AG20443 (cell line): Measurements from ENCODE around the gene CHN2.

ENCODE experiments used
- DNase-seq: peaks from one replicate; pipeline ENCODE4 v3.0.0; 2012; ENCODE audit warnings: low spot score, mixed read lengths

CHN2 gene

GRCh38 chr7:29228289-29229011 lies 33.9 kb downstream of the CHN2 start:
- no peak for DNase-seq

GRCh38 chr7:29229066-29229465 lies 34.5 kb downstream of the CHN2 start:
- no peak for DNase-seq

- DNase-seq: no peak
Measured at GRCh38 chr7:29229946-29230345, 35.4 kb downstream of the CHN2 start.

- DNase-seq: no peak
Measured at GRCh38 chr7:29230871-29231345, 36.3 kb downstream of the CHN2 start.

GRCh38 chr7:29231671-29232232 lies 37.2 kb downstream of the CHN2 start:
- no peak for DNase-seq

- DNase-seq: no peak
Measured at GRCh38 chr7:29234438-29234837, 39.9 kb downstream of the CHN2 start.

GRCh38 chr7:29236071-29236580 lies 41.6 kb downstream of the CHN2 start:
- DNase-seq: no peak

- DNase-seq: no peak
Measured at GRCh38 chr7:29236649-29237048, 42.1 kb downstream of the CHN2 start.

GRCh38 chr7:29237489-29237888 lies 42.9 kb downstream of the CHN2 start:
- no peak for DNase-seq

GRCh38 chr7:29239638-29240037 lies 45.1 kb downstream of the CHN2 start:
- no peak for DNase-seq

GRCh38 chr7:29242265-29242664 lies 47.7 kb downstream of the CHN2 start:
- DNase-seq: no peak

GRCh38 chr7:29243910-29244655 lies 49.5 kb downstream of the CHN2 start:
- DNase-seq: no peak

- DNase-seq: no peak
Measured at GRCh38 chr7:29247224-29247962, 52.8 kb downstream of the CHN2 start.

- DNase-seq: no peak
Measured at GRCh38 chr7:29247963-29248236, 53.3 kb downstream of the CHN2 start.

- DNase-seq: no peak
Measured at GRCh38 chr7:29248713-29249382, 54.3 kb downstream of the CHN2 start.

GRCh38 chr7:29249383-29249750 lies 54.8 kb downstream of the CHN2 start:
- DNase-seq: no peak

GRCh38 chr7:29249860-29250259 lies 55.3 kb downstream of the CHN2 start:
- DNase-seq: no peak

- no peak for DNase-seq
Measured at GRCh38 chr7:29253225-29253624, 58.6 kb downstream of the CHN2 start.

GRCh38 chr7:29254591-29254990 lies 60.0 kb downstream of the CHN2 start:
- DNase-seq: no peak

GRCh38 chr7:29255199-29255878 lies 60.8 kb downstream of the CHN2 start:
- no peak for DNase-seq

- DNase-seq: no peak
Measured at GRCh38 chr7:29255906-29256692, 61.5 kb downstream of the CHN2 start.
